PC-9 (cell line): ENCODE results near the gene CWC27. TPM values are rescaled to one million over a fixed set of nuclear protein-coding genes. Genes with fewer than 3 reads are reported as not detected.

Experiments
- BruUV-seq: library from RNA; stranded (reverse); fragments of 400-500 nt; replicated peaks from 2 replicates; lab custom pipeline; 2021; lab: Mats Ljungman, UMichigan
- CTCF ChIA-PET: fragments of 300-600 bp; sonication (Branson Sonifier 250); formaldehyde crosslinking; loops from one replicate; lab custom pipeline; 2022; ENCODE audit warnings: antibody characterized with exemption; lab: Charles Lee
- POLR2A ChIA-PET: fragments of 300-600 bp; sonication (Branson Sonifier 250); formaldehyde crosslinking; loops from one replicate; lab custom pipeline; 2022; ENCODE audit warnings: antibody characterized with exemption; ENCODE audit not compliant: unreplicated experiment; lab: Charles Lee
- DNase-seq, 2 experiments: peaks; one replicate each; pipeline versions ENCODE4 v3.0.0 to v3.0.0-alpha.2; 2015 to 2022; ENCODE audit warnings: mixed read lengths in 1 of 2
- H2AFZ ChIP-seq: fragments of 200-600 bp; sonication (generic); 2 replicates; pipeline ENCODE4 v1.8.1; 2017; ENCODE audit warnings: antibody characterized with exemption
- H3F3A ChIP-seq: fragments of 200-600 bp; sonication (generic); 2 replicates; pipeline ENCODE4 v1.8.1; 2017; ENCODE audit warnings: antibody characterized with exemption, mild to moderate bottlenecking, low read depth; ENCODE audit not compliant: insufficient read depth
- H3K27ac ChIP-seq: fragments of 200-600 bp; sonication (generic); 2 replicates; pipeline ENCODE4 v1.6.1; 2016; ENCODE audit warnings: mixed run types
- H3K27me3 ChIP-seq: fragments of 200-600 bp; sonication (generic); 2 replicates; pipeline ENCODE4 v1.6.1; 2016; ENCODE audit warnings: low read depth, mixed run types; ENCODE audit not compliant: insufficient read depth
- H3K36me3 ChIP-seq: fragments of 200-600 bp; sonication (generic); 2 replicates; pipeline ENCODE4 v1.6.1; 2016; ENCODE audit warnings: low read depth, mixed run types
- H3K4me1 ChIP-seq: fragments of 200-600 bp; sonication (generic); replicated peaks from 2 replicates; pipeline ENCODE4 v1.6.1; 2016; ENCODE audit warnings: mixed run types; ENCODE audit not compliant: insufficient read depth
- H3K4me2 ChIP-seq: fragments of 200-600 bp; sonication (generic); 2 replicates; pipeline ENCODE4 v1.6.1; 2017; ENCODE audit warnings: mixed run types
- H3K4me3 ChIP-seq: fragments of 200-600 bp; sonication (generic); 2 replicates; pipeline ENCODE4 v1.6.1; 2016; ENCODE audit warnings: mixed run types
- H3K79me2 ChIP-seq: fragments of 200-600 bp; sonication (generic); 2 replicates; pipeline ENCODE4 v1.6.1; 2017; ENCODE audit warnings: low read depth, mixed run types
- H3K9me2 ChIP-seq: fragments of 200-600 bp; sonication (generic); 2 replicates; pipeline ENCODE4 v1.8.1; 2017; ENCODE audit warnings: mild to moderate bottlenecking; ENCODE audit not compliant: insufficient read depth
- H3K9me3 ChIP-seq: fragments of 200-600 bp; sonication (generic); 2 replicates; pipeline ENCODE4 v1.8.1; 2016; ENCODE audit warnings: low read depth; ENCODE audit not compliant: insufficient read depth
- H4K20me1 ChIP-seq: fragments of 200-600 bp; sonication (generic); 2 replicates; pipeline ENCODE4 v1.8.1; 2017; ENCODE audit not compliant: insufficient read depth
- EZH2 ChIP-seq: fragments of 200-600 bp; sonication (generic); IDR thresholded peaks from 2 replicates; pipeline ENCODE4 v1.8.0; 2017; ENCODE audit warnings: antibody characterized with exemption, low read depth
- intact Hi-C: fragments of 100-400 bp; cut with micrococcal nuclease; formaldehyde crosslinking; loops from one replicate; pipeline ENCODE4 v1.10.0; 2022; ENCODE audit not compliant: unreplicated experiment
- total RNA-seq: library from RNA; stranded (reverse); gene quantifications from 2 replicates; pipeline ENCODE4 v1.2.3, GENCODE V29; 2021
- TF ChIP-seq, protein P1 (sequence below): fragments of 200-600 bp; sonication (generic); conservative IDR thresholded peaks from 2 replicates; pipeline ENCODE4 v1.6.1; 2017; ENCODE audit warnings: mixed run types, antibody characterized with exemption, mild to moderate bottlenecking, moderate library complexity

CWC27 gene
- total RNA-seq, 1 experiment from 2014 or later: 24.1 TPM

DNA sequence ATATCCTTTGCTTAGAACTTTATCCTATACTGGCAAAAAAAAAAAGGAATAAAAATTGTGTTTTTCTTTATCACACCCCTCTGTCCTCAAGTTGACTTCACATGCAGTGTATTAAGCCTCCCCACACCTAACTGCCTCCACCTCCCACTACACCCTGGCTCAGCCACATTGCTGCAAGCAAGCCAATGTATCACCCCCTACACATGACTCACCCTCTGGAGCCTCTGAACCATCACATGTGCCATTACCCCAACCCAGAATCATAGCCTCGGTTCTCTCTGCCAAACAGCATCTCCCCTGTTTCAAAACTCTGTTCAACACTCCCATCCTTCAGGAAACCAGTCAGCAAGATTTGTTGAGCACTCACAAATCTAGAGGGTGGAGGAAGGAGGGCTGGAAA, 209.0 kb downstream of the CWC27 start:
- Histone ChIP-seq H2AFZ (no peak overlapping the region), H3K9me3 (no peaks in the 10 kb centered on the region; the same call in 1 of the 2 replicates), H3F3A (no peaks in the 10 kb centered on the region; the same call in 1 of the 2 replicates), H3K27me3 (no peaks in the 10 kb centered on the region), H3K27ac (no peak overlapping the region), H3K79me2 (no peaks in the 10 kb centered on the region), H3K36me3 (no peaks in the 10 kb centered on the region; the same call in 1 of the 2 replicates), H4K20me1 (no peaks in the 10 kb centered on the region), H3K4me3 (no peak overlapping the region), H3K4me2 (no peak overlapping the region), H3K4me1 (no peaks in the 10 kb centered on the region), H3K9me2 (no peaks in the 10 kb centered on the region)
- ChIA-PET POLR2A (no interaction called here), CTCF (no interaction called here)
- TF ChIP-seq, protein P1, sequence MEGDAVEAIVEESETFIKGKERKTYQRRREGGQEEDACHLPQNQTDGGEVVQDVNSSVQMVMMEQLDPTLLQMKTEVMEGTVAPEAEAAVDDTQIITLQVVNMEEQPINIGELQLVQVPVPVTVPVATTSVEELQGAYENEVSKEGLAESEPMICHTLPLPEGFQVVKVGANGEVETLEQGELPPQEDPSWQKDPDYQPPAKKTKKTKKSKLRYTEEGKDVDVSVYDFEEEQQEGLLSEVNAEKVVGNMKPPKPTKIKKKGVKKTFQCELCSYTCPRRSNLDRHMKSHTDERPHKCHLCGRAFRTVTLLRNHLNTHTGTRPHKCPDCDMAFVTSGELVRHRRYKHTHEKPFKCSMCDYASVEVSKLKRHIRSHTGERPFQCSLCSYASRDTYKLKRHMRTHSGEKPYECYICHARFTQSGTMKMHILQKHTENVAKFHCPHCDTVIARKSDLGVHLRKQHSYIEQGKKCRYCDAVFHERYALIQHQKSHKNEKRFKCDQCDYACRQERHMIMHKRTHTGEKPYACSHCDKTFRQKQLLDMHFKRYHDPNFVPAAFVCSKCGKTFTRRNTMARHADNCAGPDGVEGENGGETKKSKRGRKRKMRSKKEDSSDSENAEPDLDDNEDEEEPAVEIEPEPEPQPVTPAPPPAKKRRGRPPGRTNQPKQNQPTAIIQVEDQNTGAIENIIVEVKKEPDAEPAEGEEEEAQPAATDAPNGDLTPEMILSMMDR: no peak
- no peak for TF ChIP-seq EZH2
- no TSS peak for BruUV-seq
- no peak for DNase-seq
- intact Hi-C loops: no loop called here

- H3K4me1 ChIP-seq: no peaks in the 10 kb centered on the region
- intact Hi-C loops: no loop called here
- H3K9me2 ChIP-seq: no peaks in the 10 kb centered on the region
- H3K27ac ChIP-seq: no peak overlapping the region
- no peaks in the 10 kb centered on the region for H4K20me1 ChIP-seq
- no peaks in the 10 kb centered on the region for H3K27me3 ChIP-seq
- H3F3A ChIP-seq: no peaks in the 10 kb centered on the region; the same call in 1 of the 2 replicates
- BruUV-seq: no TSS peak
- H3K4me2 ChIP-seq: no peak overlapping the region
- no peaks in the 10 kb centered on the region; the same call in 1 of the 2 replicates for H3K36me3 ChIP-seq
- no peaks in the 10 kb centered on the region for H3K9me3 ChIP-seq
- H3K4me3 ChIP-seq: no peak overlapping the region
- no peak for TF ChIP-seq EZH2
- TF ChIP-seq, protein P1: no peak
- H2AFZ ChIP-seq: no peak overlapping the region
- H3K79me2 ChIP-seq: no peaks in the 10 kb centered on the region
- ChIA-PET POLR2A (no interaction called here), CTCF (no interaction called here)
- no peak for DNase-seq
Measured at GRCh38 chr5:64978546-64978945, 209.8 kb downstream of the CWC27 start.

DNA sequence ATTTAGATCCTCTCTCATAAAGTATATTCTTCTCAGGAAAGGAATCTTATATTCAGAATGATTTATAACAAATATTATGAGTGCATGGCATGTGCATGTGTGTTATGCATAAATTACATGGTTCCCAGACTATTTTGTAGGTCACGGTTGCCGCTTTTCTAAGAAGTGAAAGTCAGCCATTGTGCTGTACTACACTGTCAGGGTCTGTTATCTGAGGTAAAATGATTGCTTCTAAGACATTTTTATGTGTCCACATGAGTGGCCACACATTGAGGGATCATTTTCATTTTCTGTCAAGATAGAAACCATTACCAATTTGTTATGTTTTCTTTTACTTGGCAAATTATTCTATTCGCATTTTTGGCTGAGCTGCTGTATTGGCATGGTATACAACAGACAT, 210.8 kb downstream of the CWC27 start:
- H4K20me1 ChIP-seq: no peaks in the 10 kb centered on the region
- H3K27me3 ChIP-seq: no peaks in the 10 kb centered on the region
- intact Hi-C loops: no loop called here
- no peaks in the 10 kb centered on the region for H3K9me2 ChIP-seq
- no peaks in the 10 kb centered on the region for H3K79me2 ChIP-seq
- no TSS peak for BruUV-seq
- no peak overlapping the region for H2AFZ ChIP-seq
- no peak for DNase-seq
- TF ChIP-seq, protein P1: no peak
- TF ChIP-seq EZH2: no peak
- no peaks in the 10 kb centered on the region for H3K4me1 ChIP-seq
- H3K9me3 ChIP-seq: no peaks in the 10 kb centered on the region
- H3K27ac ChIP-seq: no peak overlapping the region
- ChIA-PET POLR2A (no interaction called here), CTCF (no interaction called here)
- no peak overlapping the region for H3K4me3 ChIP-seq
- no peak overlapping the region for H3K4me2 ChIP-seq
- no peaks in the 10 kb centered on the region; the same call in 1 of the 2 replicates for H3K36me3 ChIP-seq
- H3F3A ChIP-seq: no peaks in the 10 kb centered on the region; the same call in 1 of the 2 replicates
